Psoas muscle (tissue), 8 donors: ENCODE results near the gene SPDYE17. TPM values are rescaled to one million over a fixed set of nuclear protein-coding genes. Genes with fewer than 3 reads are reported as not detected.
"Not testable (repeated sequence)": the region's sequence is repeated elsewhere in the genome, so short reads cannot be mapped to it uniquely, and the experiment has no call there.

ENCODE experiments used
- ATAC-seq, 4 donors: fragments of 200-7000 bp; cut with Tn5 transposase; one replicate each; pipeline ENCODE4 v1.9.1; 2020; ENCODE audit warnings: moderate library complexity in 3 of 4, mild to moderate bottlenecking in 2 of 4
- DNase-seq, 2 donors: peaks; one replicate each; pipeline ENCODE4 v3.0.0-alpha.2; 2020
- H3K27ac ChIP-seq: fragments of 200-600 bp; one replicate; pipeline ENCODE4 v1.8.0; 2022
- H3K27me3 ChIP-seq, 3 donors: fragments of 200-600 bp in 1 of 3; one replicate each; pipeline versions ENCODE4 v1.6.1 to v1.8.0; 2013 to 2022; ENCODE audit warnings: low read length in 2 of 3, mild to moderate bottlenecking in 2 of 3, moderate library complexity in 1 of 3; ENCODE audit not compliant: insufficient read depth in 3 of 3
- H3K36me3 ChIP-seq, 2 donors: fragments of 200-600 bp in 1 of 2; one replicate each; pipeline versions ENCODE4 v1.6.1 to v1.8.0; 2013 to 2022; ENCODE audit warnings: low read depth in 1 of 2, mild to moderate bottlenecking in 1 of 2, moderate library complexity in 1 of 2; ENCODE audit not compliant: insufficient read depth in 1 of 2
- H3K4me1 ChIP-seq: fragments of 200-600 bp; one replicate; pipeline ENCODE4 v1.8.0; 2022
- H3K4me3 ChIP-seq: fragments of 200-600 bp; one replicate; pipeline ENCODE4 v1.8.0; 2022; ENCODE audit warnings: mild to moderate bottlenecking
- H3K9me3 ChIP-seq: fragments of 200-600 bp; one replicate; pipeline ENCODE4 v1.8.0; 2022
- WGBS, 3 donors: extraction: QIAGEN DNeasy Blood & Tissue Kit; methylation state at CpG; one replicate each; pipeline versions ENCODE4 v1.1.6 to v1.1.7; 2013; 5-methylcytosine and 5-hydroxymethylcytosine counted together
- intact Hi-C, 2 donors: fragments of 100-400 bp; cut with DNase I; formaldehyde crosslinking; loops; one replicate each; pipeline versions ENCODE4 v1.11.0 to v1.14.2; 2022
- polyA plus RNA-seq, 3 donors: library from polyadenylated mRNA; stranded (reverse); fragments of 200-250 nt; gene quantifications; one replicate each; pipeline ENCODE4 v1.2.3, GENCODE V29; 2013
- total RNA-seq, 4 donors: library from RNA; stranded (reverse); fragmentation: NEBNext Ultra II Directional in 2 of 4; extraction: Animal tissue kit (Norgen Biotek cat#: 25700) in 2 of 4; gene quantifications; one replicate each; pipeline versions ENCODE4 v1.2.1 to v1.2.4, GENCODE V29; 2021 to 2023
- donor health status: healthy with polysubstance abuse.
- donor health status: DM: no; HTN: no; CAD: no; lungs with moderate emphysema.
- donor health status: Bipolar disorder and iron deficiency.
- donor health status: healthy.
- donor health status: DM: yes; HTN: yes; CAD: no.
- donor health status: DM: no; HTN: no; CAD: no.
- donor health status: DM: no; HTN: no; CAD: no.
- donor health status: DM: yes; HTN: yes; CAD: no.

Gene SPDYE17
- total and polyA plus RNA-seq, 7 donors: not detected

GRCh38 chr7:77010074-77010680 is 22.0 kb downstream of the SPDYE17 start:
- ATAC-seq, H3K4me3 ChIP-seq, intact Hi-C loops, H3K9me3 ChIP-seq, H3K27ac ChIP-seq, H3K36me3 ChIP-seq, H3K4me1 ChIP-seq, DNase-seq, H3K27me3 ChIP-seq: not testable (repeated sequence)
- WGBS, 3 donors: 58 to 70% (median 60%) methylated on average over 5 to 12 of the region's 16 CpGs

GRCh38 chr7:77008000-77008399 is 24.2 kb downstream of the SPDYE17 start:
- H3K36me3 ChIP-seq, H3K27me3 ChIP-seq, H3K27ac ChIP-seq, H3K4me3 ChIP-seq, intact Hi-C loops, H3K4me1 ChIP-seq, H3K9me3 ChIP-seq: not testable (repeated sequence)
- 35 to 53% (median 40%) methylated on average over 10 of the region's 10 CpGs for WGBS, 3 donors
- DNase-seq (peak; percentile 74 to 91), ATAC-seq (peak in 3 of 4 donors; percentile 85 to 92 (median 86))

GRCh38 chr7:77006127-77007110 is 25.7 kb downstream of the SPDYE17 start:
- H3K9me3 ChIP-seq, DNase-seq, H3K27me3 ChIP-seq, H3K36me3 ChIP-seq, H3K4me3 ChIP-seq, H3K27ac ChIP-seq, intact Hi-C loops, H3K4me1 ChIP-seq: not testable (repeated sequence)
- 80 to 90% (median 87%) methylated on average over 7 to 13 of the region's 22 CpGs for WGBS, 3 donors
- ATAC-seq: peak; percentile 22 to 48 (median 32)

- ATAC-seq, H3K9me3 ChIP-seq, H3K4me3 ChIP-seq, intact Hi-C loops, H3K27ac ChIP-seq, H3K4me1 ChIP-seq, H3K27me3 ChIP-seq, H3K36me3 ChIP-seq, DNase-seq: not testable (repeated sequence)
- 86 to 92% (median 90%) methylated on average over 8 to 23 of the region's 27 CpGs for WGBS, 3 donors
These were observed 26.6 kb downstream of the SPDYE17 start for GRCh38 chr7:77005461-77006057.

DNA sequence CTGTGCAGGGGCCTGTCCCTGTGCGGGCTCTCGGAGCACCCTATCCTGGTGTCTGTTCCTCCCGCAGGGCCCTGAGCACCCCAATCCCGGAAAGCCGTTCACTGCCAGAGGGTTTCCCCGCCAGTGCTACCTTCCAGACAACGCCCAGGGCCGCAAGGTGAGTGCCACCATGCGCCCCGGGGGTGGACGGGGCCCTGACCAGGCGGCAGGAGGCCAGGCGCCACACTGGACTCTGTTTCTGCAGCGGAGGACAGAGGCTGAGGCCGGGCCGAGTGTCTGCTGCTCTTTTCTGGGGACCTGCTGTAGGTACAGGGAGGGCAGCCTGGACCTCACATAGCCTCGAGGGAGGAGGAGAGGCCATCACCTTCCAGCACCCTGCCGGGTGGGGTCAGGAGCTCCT is 28.0 kb downstream of the SPDYE17 start:
- H3K4me1 ChIP-seq, H3K9me3 ChIP-seq, H3K27me3 ChIP-seq, ATAC-seq, DNase-seq, H3K36me3 ChIP-seq, H3K27ac ChIP-seq, intact Hi-C loops, H3K4me3 ChIP-seq: not testable (repeated sequence)
- WGBS, 3 donors: 93 to 96% (median 93%) methylated on average over 7 to 12 of the region's 18 CpGs

DNA sequence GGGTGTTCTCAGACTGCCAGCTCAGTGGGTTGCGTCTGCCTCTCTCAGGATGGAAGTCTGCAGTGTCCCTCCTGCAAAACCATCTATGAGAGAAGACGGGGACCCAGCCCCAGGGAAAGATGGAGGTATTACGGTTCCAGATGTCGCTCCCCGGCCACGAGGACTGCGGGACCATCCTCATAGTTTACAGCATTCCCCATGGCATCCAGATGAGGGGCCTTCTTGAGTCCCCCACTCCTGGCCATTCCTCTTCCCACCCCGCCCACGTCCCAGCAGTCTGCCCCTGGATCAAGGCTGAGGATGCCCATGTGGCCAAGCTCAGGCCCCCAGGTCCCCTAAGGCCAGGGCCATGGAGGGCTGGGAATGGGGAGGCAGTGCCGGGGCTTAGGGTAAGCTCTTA is 28.9 kb downstream of the SPDYE17 start:
- intact Hi-C loops, H3K27me3 ChIP-seq, H3K27ac ChIP-seq, H3K36me3 ChIP-seq, H3K4me3 ChIP-seq, ATAC-seq, H3K4me1 ChIP-seq, H3K9me3 ChIP-seq: not testable (repeated sequence)
- peak in 1 of 2 donors; percentile 39 for DNase-seq
- 87 to 96% (median 95%) methylated on average over 10 of the region's 10 CpGs for WGBS, 3 donors

- WGBS, 3 donors: 63 to 88% (median 73%) methylated on average over 17 to 21 of the region's 21 CpGs
These were observed 29.4 kb downstream of the SPDYE17 start for GRCh38 chr7:77002678-77003233.

GRCh38 chr7:77002104-77002503 is 30.1 kb downstream of the SPDYE17 start:
- H3K36me3 ChIP-seq, H3K27ac ChIP-seq, H3K9me3 ChIP-seq, H3K27me3 ChIP-seq, ATAC-seq, H3K4me1 ChIP-seq, DNase-seq, H3K4me3 ChIP-seq, intact Hi-C loops: not testable (repeated sequence)
- 69 to 85% (median 75%) methylated on average over 6 to 15 of the region's 15 CpGs for WGBS, 3 donors

More at GRCh38 chr7:77002678-77003233, 29.4 kb downstream of the SPDYE17 start:
- DNase-seq, H3K9me3 ChIP-seq, H3K36me3 ChIP-seq, intact Hi-C loops, ATAC-seq, H3K4me3 ChIP-seq, H3K4me1 ChIP-seq, H3K27ac ChIP-seq, H3K27me3 ChIP-seq: not testable (repeated sequence)

DNA sequence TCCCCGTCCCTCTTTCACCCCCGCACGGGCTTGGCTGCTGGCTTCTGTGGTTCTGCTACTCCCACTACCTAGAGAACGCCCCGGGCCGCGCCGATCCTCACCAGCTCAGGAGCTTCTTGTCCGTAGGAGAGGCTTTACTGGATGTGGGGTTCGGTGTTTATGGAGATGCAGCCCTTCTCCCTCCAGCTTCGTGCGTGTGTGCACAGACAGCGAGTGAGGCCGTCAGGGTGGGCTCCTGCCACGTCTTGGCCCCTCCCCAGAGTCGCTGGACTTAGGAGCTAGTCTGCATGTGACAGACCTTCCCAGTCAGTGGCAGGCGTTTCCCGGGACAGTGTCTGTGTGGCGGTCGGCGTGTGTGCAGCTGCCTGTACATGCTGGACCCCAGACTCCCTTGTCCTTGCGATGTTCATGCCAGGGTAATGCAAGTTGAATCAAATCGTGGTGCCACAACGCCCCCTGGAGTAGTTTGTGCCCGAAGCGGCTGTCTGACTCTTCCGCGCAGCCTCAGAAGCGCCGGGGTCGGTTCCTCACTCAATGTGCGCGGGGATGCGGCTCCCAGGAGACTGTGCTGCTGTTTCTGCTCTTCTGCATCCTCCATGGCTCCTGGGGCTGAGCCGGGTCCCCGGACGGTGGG is 32.6 kb downstream of the SPDYE17 start:
- H3K4me3 ChIP-seq, H3K4me1 ChIP-seq, H3K9me3 ChIP-seq, H3K27me3 ChIP-seq, DNase-seq, H3K36me3 ChIP-seq, H3K27ac ChIP-seq: not testable (repeated sequence)
- peak in 2 of 4 donors; percentile 22 to 34 for ATAC-seq
- intact Hi-C loops: loop anchor here in 1 of 2 donors (10.0 kb wide), 1 partner anchor 495 kb away; no protein-coding TSS in a partner anchor
- WGBS, 3 donors: 68 to 75% (median 74%) methylated on average over 9 to 16 of the region's 37 CpGs

DNA sequence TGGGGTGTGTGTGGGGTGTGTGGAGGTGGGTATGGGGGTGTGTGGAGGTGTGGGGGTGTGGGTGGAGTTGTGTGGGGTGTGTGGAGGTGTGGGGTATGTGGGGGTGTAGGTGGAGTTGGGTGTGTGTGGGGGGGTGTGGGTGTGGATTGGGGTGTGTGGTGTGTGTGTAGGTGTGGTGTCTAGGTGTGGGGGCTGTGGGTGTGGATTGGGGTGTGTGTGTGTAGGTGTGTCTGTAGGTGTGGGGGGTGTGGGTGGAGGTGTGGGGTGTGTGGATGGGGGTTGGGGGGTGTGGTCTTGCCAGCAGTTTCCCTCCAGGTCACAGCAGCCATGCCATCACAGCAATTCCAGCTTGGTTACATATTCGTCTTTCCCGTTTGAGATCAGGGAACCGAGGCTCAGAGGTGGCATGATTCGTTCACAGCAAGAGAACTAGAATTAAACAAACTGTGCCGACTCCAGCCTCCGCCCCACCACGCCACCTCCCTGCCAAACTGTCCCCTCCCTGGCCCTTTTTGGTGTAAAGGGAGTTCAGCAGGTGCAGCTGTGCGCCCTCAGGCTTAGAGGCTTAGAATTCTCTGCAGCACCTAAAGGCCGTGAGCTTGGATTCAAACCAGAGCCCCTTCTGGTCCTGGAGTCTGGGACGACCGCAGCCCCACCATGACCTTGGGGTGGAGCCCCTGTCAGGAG is 33.3 kb downstream of the SPDYE17 start:
- WGBS, 3 donors: 88 to 93% (median 91%) methylated on average over 6 to 9 of the region's 11 CpGs
- peak in 1 of 4 donors; percentile 50 for ATAC-seq
- H3K4me1 ChIP-seq, H3K4me3 ChIP-seq, H3K27me3 ChIP-seq, H3K36me3 ChIP-seq, DNase-seq, H3K27ac ChIP-seq, H3K9me3 ChIP-seq: not testable (repeated sequence)
- intact Hi-C loops: loop anchor here in 1 of 2 donors (10.0 kb wide), 1 partner anchor 494 kb away; no protein-coding TSS in a partner anchor
